HG02870 (cell line): Measurements from ENCODE around the gene EIF1B.

ENCODE experiments used
- ATAC-seq: cut with Tn5 transposase; IDR thresholded peaks from one replicate; pipeline ENCODE4 v1.9.1; 2021; ENCODE audit warnings: mild to moderate bottlenecking, moderate library complexity; ENCODE audit not compliant: unreplicated experiment

The EIF1B gene

GRCh38 chr3:40308725-40309417 lies 636 bp upstream of the EIF1B start:
- ATAC-seq: peak; percentile 1

GRCh38 chr3:40309925-40310695 lies 603 bp downstream of the EIF1B start:
- peak; percentile 22 for ATAC-seq

- ATAC-seq: no peak
Observed at GRCh38 chr3:40310705-40311104, 1.2 kb downstream of the EIF1B start.

GRCh38 chr3:40312661-40313226 lies 3.2 kb downstream of the EIF1B start:
- no peak for ATAC-seq

GRCh38 chr3:40313975-40314860 lies 4.7 kb downstream of the EIF1B start:
- no peak for ATAC-seq

GRCh38 chr3:40317061-40317855 lies 7.8 kb downstream of the EIF1B start:
- peak; percentile 58 for ATAC-seq

- ATAC-seq: no peak
Observed at GRCh38 chr3:40321818-40322217, 12.3 kb downstream of the EIF1B start.

- no peak for ATAC-seq
Observed at GRCh38 chr3:40323946-40324345, 14.4 kb downstream of the EIF1B start.

GRCh38 chr3:40324621-40325020 lies 15.1 kb downstream of the EIF1B start:
- ATAC-seq: no peak

GRCh38 chr3:40325465-40325864 lies 16.0 kb downstream of the EIF1B start:
- no peak for ATAC-seq

GRCh38 chr3:40328374-40328773 lies 18.9 kb downstream of the EIF1B start:
- ATAC-seq: no peak

- ATAC-seq: no peak
Observed at GRCh38 chr3:40329071-40329470, 19.6 kb downstream of the EIF1B start.

GRCh38 chr3:40332684-40333083 lies 23.2 kb downstream of the EIF1B start:
- no peak for ATAC-seq

GRCh38 chr3:40333416-40333815 lies 23.9 kb downstream of the EIF1B start:
- no peak for ATAC-seq

- no peak for ATAC-seq
Observed at GRCh38 chr3:40333852-40334251, 24.3 kb downstream of the EIF1B start.

GRCh38 chr3:40336101-40336500 lies 26.6 kb downstream of the EIF1B start:
- ATAC-seq: no peak

- ATAC-seq: no peak
Observed at GRCh38 chr3:40336511-40337135, 27.1 kb downstream of the EIF1B start.

- ATAC-seq: peak; percentile 89
Observed at GRCh38 chr3:40337136-40338108, 27.9 kb downstream of the EIF1B start.

GRCh38 chr3:40339871-40340270 lies 30.4 kb downstream of the EIF1B start:
- no peak for ATAC-seq
